Choroid plexus epithelial cell (primary cell): ENCODE measurements around the gene SEMA3D.

Experiments
- DNase-seq: peaks from one replicate; pipeline ENCODE4 v3.0.0-alpha.2; 2010; ENCODE audit warnings: low read depth
- H3K4me3 ChIP-seq: 2 replicates; pipeline ENCODE4 v1.5.1; 2011; ENCODE audit warnings: low read depth, mild to moderate bottlenecking, control low read depth, low read length, moderate library complexity
- CTCF ChIP-seq: conservative IDR thresholded peaks from 2 replicates; pipeline ENCODE4 v1.5.1; 2011; ENCODE audit warnings: low read depth, mild to moderate bottlenecking, control low read depth, inconsistent platforms, low read length, moderate library complexity

Gene SEMA3D

GRCh38 chr7:85213500-85213899 is 26.6 kb upstream of the SEMA3D start:
- DNase-seq: no peak
- no peak for TF ChIP-seq CTCF
- no peak overlapping the region for H3K4me3 ChIP-seq

- peak; percentile 12 for DNase-seq
- no peak overlapping the region for H3K4me3 ChIP-seq
- no peak for TF ChIP-seq CTCF
Observed at GRCh38 chr7:85205754-85206153, 18.9 kb upstream of the SEMA3D start.

- no peak overlapping the region for H3K4me3 ChIP-seq
- no peak for DNase-seq
- TF ChIP-seq CTCF: no peak
Observed at GRCh38 chr7:85204496-85204895, 17.6 kb upstream of the SEMA3D start.

DNA sequence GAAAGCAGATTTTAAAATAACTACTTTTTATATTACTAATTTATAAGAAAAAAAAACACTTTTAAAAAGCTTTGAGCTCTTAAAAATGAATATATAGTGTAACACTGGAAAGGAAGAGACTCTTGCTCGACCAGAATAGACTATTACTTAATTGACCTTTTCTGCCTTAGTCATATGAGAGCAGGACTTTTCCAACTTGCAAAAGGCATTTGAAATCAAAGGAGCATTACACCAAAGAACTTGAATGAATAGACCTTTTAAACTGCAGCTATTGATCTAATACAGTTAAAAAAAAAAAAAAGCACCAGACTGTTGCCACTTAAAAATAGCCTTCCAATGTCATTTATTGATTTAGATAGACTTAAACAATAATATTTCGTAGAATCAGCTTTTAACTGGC is 17.2 kb upstream of the SEMA3D start:
- DNase-seq: no peak
- TF ChIP-seq CTCF: no peak
- H3K4me3 ChIP-seq: no peak overlapping the region

- no peak overlapping the region for H3K4me3 ChIP-seq
- no peak for TF ChIP-seq CTCF
- DNase-seq: no peak
Observed at GRCh38 chr7:85201209-85201608, 14.4 kb upstream of the SEMA3D start.

DNA sequence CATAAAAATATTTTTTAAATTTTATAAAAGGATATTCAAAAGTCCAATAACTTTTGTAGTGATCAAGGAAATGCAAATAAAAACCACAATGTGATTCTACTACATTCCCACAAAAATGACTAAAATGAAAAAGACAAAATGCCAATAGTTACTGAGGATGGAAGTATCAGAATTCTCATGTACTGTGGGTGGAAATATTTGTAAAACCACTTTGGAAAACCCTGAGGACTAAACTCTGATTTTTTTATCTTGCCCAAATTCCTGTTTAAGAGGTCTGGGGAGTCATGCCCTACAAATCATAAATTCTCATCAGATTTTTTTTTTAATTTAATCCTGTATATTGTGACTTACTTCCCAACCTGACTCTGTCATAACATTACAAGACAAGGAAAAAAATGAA is 9.8 kb upstream of the SEMA3D start:
- no peak overlapping the region for H3K4me3 ChIP-seq
- TF ChIP-seq CTCF: no peak
- no peak for DNase-seq

- TF ChIP-seq CTCF: peak; percentile 45
- DNase-seq: peak; percentile 59
- no peak overlapping the region for H3K4me3 ChIP-seq
Observed at GRCh38 chr7:85191383-85191782, 4.5 kb upstream of the SEMA3D start.
